ENCODE results near the gene PEX7.

- peak in 1 of 3 donors; percentile 48 for TF ChIP-seq POLR2AphosphoS5 (IDR thresholded peaks at IDR 0.05)
- no peak for TF ChIP-seq CTCF (IDR thresholded peaks at IDR 0.05)
- TF ChIP-seq POLR2A (IDR thresholded peaks at IDR 0.05): no peak
- TF ChIP-seq EP300 (IDR thresholded peaks at IDR 0.05; ENCODE audit: low read depth): no peak
These were observed 34.7 kb upstream of the PEX7 start for GRCh38 chr6:136787726-136788068.

Data from transverse colon (tissue), 4 donors.